Sciatic nerve (tissue), 2 donors: ENCODE data around the gene DIRAS2. TPM values are rescaled to one million over a fixed set of nuclear protein-coding genes. Genes with fewer than 3 reads are reported as not detected.

Source experiments
- ATAC-seq: fragments of 200-7000 bp; cut with Tn5 transposase; one replicate; pipeline ENCODE4 v1.9.1; 2020; ENCODE audit warnings: mild to moderate bottlenecking, moderate library complexity
- DNase-seq: peaks from one replicate; pipeline ENCODE4 v3.0.0-alpha.2; 2020; ENCODE audit warnings: low spot score
- intact Hi-C: fragments of 100-400 bp; cut with DNase I; formaldehyde crosslinking; loops from one replicate; pipeline ENCODE4 v1.14.2; 2022
- total RNA-seq: library from RNA; stranded (reverse); fragmentation: NEBNext Ultra II Directional; extraction: Animal tissue kit (Norgen Biotek cat#: 25700); gene quantifications from one replicate; pipeline ENCODE4 v1.2.1, GENCODE V29; 2021
- donor health status: DM: no; HTN: no; CAD: no.
- donor health status: DM: no; HTN: no; CAD: no.

The DIRAS2 gene
- total RNA-seq, 1 donor from 2014 or later = 5.8 TPM

DNA sequence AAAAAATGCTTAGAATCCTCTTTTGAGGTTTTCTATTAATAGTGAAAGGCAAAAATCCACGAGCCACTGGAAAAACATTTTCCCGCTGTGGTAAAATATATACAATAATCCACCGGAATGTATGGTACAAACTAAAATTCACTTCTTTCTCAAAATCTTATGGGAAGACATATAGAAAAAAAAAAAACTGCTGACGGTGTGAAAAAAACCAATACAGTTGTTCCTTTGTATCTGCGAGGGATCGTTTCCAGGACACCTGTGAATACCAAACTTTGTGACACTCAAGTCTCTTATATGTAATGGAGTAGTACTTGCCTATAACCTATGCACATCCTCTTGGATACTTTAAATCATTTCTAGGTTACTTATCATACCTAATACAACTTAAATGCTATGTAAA is 13.3 kb downstream of the DIRAS2 start:
- ATAC-seq (no peak), DNase-seq (no peak)
- intact Hi-C loops = no loop called here

DNA sequence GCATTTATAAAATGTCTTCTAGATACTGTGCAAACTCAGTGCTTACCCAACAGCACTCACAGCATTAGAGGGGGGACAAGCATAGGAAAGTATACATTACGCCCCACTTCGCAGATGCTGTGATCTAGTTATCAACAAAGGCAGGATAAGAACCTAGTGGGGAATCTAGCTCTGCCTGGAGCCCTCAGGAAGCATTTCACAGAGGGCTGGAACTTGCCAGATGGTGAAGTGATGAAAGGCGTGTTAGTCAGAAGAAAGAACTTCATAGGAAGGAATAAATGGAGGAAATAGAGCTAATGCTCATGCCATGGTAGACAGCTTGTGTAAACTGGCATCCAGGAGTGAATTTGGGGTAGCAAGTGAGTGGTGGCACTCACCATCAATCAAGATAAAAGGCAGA is 25.8 kb downstream of the DIRAS2 start:
- ATAC-seq = no peak
- intact Hi-C loops = no loop called here

DNA sequence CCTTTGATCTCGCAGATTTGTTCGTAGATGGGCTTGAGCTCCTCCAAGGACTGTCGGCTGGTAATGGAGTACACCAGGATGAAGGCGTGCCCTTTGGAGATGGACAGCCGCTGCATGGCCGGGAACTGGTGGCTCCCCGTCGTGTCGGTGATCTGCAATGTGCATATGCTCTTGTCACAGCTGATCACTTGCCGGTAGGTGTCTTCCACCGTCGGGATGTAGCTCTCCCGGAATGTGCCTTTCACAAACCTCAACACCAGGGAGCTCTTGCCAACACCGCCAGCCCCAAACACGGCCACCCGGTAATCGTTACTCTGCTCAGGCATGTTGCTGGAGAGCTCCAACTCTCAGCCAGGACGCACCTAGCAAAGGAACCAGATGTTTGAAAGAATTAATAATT is 29.1 kb downstream of the DIRAS2 start:
- no peak for DNase-seq
- intact Hi-C loops = no loop called here
- ATAC-seq = no peak

More for the DNA sequence above, 25.8 kb downstream of the DIRAS2 start:
- no peak for DNase-seq

DNA sequence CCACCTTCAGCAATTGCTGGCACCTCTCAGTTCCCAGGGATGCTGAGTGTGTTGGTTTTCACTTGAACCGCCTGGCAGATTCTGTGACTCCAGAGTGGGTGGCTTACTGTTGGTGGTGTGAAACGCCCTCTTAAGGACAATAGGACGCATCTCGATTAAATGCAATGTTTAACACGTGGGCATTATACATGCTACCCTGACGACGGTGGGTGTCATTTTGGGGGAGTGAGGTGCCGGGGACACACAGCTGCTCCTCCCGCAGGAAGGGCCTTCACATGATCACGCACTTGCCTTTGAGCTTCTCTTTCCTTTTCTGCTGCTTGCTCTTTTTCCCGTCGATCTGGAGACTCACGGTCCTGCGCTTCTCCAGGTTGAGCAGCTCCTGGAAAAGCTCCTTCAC is 29.7 kb downstream of the DIRAS2 start:
- intact Hi-C loops = no loop called here
- ATAC-seq = no peak
- no peak for DNase-seq

DNA sequence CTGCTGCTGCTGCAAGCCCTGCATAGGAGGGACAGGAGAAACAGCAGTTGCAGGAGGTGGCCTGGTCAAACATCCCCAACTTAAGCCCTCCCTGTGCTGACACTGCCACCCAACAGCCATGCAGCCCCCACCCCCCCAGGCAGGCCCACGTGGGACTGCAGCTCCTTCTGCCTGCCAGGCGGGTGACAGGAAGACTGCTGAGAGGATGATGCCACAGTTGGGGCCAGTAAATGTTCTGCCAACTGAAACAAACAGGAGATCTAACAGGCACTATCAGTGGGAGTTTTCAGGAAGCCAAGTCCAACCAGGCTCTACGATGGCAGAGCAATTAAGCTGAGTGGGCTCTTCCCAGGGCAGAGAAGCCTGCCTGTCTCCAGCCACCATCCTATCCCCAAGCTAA is 31.1 kb downstream of the DIRAS2 start:
- ATAC-seq (no peak), DNase-seq (no peak)
- intact Hi-C loops = no loop called here

DNA sequence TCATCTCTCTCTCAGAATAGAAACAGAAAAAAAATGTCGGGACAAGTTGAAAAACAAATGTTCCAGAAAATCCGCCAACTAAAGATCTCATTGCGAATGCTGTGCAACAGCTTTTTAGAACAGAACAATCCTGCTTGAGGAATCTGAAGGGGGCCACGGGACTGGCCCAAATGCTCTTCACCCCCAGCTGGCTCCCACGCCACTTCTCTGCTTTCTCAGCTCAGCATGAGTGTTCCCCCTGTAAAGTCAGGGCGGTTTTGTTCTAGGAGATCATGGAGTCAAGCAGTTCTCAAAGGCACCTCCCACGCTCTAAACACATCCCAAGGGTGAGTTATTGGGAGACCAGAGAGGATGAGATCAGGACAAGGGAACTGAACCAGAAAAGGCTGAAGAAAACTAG is 31.5 kb downstream of the DIRAS2 start:
- intact Hi-C loops = no loop called here
- no peak for ATAC-seq

DNA sequence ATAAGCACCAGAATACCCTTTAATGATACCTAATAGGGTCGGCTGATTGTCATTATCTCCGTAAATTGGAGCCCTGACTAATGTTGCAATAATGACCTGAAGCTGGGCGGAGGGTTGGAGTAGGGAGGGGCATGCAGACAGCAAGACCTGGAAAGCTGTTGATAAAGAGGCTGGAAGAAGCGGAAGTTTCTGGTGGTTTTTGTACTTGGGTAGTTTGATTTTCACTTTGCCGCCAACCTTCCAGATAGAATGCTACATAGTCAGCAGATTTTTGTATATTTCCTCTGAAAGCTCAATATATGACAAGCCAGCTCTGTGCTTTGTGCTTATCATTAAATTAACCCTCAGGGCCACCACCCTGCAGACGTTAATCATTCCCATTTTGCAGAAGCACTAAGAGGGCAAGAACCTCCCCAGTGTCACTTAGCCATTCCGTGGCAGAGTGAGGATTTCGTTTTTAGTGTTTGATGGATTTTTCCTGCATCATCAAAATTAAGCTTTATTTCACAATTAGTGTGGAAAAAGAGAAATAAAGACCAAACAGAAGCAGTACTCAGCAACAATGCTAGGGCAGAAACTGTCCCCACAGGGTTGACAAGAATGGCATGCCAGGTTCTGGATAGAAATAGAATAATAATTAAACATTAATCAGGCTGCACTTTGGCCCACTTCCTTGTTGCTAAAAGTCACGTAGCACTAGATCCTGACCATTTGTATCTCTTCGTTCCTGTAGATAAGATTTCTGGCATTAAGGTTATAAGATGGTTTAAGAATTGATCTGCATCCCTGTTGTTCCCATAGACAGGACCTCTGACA is 34.7 kb downstream of the DIRAS2 start:
- no peak for ATAC-seq
- no peak for DNase-seq
- intact Hi-C loops = no loop called here

More for the DNA sequence above, 31.5 kb downstream of the DIRAS2 start:
- no peak for DNase-seq

DNA sequence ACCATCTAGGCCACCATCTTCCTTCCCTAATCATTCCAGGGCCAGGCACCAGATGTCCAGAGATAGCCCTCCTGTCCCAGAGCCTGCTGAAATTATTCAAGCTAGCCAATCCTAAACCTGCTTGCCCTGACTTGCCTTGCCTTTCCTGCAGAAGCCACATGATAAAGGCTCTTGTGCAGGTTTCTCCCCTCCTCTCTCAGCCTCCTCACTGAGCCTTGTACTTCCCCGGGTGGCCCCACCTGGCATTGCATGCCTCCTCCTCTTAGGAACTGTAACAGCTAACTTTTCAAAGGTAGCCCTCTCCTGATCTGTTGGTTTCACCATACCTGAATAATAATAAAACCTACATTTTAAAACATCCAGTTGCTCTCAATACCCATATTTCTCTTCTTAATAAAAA is 42.6 kb downstream of the DIRAS2 start:
- intact Hi-C loops = no loop called here
- ATAC-seq = no peak
- no peak for DNase-seq

DNA sequence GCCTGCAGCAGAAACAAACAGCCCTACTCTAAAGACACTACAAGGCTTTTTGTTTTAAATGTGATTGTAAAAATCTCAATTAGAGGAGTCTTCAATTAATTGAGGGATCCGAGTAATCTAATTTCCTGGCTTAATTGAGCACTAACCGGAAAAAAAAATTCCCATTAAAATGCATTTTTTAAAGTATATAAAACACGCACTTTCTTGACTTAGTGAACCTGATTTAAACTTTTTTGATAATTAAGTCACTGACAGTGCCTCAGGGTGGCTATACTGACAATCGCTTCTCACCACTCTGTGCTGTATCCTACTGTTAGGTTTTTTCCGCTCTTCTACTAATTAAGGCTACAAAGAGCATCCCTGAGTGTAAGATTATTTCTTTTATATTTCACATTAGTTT is 44.4 kb downstream of the DIRAS2 start:
- DNase-seq = no peak
- ATAC-seq = no peak
- intact Hi-C loops = no loop called here

DNA sequence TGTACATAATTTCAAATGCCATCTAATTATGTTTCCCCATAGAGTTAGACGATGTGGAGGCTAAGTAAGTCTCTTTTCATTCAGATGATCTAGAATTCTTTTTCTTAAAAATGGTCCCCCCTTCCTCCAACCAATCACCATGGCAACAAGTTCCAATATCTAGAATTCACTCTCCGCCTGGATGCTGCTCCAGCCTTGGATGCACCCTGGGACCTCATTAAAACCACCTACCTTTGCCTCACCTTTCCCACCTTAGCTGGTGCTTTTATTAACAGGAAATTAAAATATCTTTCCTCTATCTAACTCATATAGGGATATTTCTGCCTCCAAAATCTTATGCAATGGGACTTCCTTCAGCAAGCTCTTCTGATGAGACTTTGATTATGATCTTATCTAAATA is 49.0 kb downstream of the DIRAS2 start:
- no peak for ATAC-seq
- intact Hi-C loops = no loop called here
- DNase-seq = no peak

DNA sequence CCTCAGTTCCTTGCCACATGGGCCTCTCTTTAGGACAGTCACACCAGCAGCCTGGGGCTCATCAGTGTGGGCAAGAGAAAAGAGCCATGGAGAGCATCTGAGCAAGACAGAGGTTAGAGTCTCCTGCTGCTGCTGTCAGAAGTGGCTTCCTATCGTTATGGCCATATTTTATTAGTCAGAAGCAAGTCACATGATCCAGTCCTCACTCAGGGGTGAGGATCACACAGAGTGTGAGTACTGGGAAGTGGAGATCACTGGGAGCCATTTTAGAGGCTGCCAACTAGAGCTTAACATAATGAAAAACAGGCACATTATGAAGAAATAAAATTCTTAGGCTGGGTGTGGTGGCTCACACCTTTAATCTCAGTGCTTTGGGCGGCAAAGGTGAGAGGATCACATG is 62.0 kb downstream of the DIRAS2 start:
- intact Hi-C loops = no loop called here
- no peak for ATAC-seq
- DNase-seq = no peak

DNA sequence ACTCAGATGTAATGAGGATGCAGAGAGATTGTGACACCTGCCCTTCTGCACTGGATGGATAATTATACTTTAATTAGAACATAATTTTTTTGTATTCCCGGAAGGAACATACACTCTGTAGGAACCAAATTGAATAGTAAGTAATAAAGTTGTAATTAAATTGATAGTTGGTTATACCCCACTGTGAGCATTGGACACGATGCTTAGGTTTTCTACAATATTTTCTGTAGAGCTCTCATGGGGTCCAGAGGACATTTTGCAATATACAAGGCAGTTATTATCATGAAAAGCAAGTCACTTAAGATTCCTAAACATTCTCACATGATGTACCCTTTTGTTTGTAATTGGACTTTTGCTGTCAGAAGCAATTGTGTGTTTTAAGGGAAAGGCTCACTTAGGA is 63.4 kb downstream of the DIRAS2 start:
- DNase-seq = no peak
- ATAC-seq = no peak
- intact Hi-C loops = no loop called here

DNA sequence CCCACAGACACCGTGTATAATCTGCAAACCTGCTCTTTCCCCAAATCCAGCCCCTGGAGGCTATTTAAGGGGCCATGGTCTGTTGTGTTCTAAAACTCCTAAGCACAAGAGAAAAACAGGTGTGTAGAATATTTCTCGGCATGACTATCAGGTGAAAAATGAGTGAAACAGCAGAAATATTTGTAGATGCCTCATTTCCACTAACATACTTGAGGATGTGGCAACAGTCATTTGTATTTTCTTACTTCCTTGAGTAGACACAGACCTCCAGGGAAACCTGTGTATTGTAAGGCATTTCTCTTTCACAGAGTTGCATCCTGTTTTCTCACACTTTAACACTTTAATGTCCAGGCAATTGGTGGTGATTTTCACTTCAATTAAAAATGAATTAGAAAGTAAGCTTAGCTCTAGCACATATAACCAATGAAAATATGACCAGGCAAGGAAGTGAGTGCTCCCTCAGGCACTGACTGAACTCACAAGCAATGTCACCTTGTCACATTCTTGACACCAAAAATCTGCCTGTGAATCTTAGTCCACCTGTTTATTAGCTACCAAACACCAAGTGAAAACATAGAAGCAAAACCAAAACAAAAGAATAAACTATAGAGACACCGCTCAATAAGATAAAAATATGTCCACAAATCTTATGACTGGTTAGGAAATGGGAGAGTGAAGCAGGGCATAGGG is 64.4 kb downstream of the DIRAS2 start:
- intact Hi-C loops = no loop called here
- DNase-seq (no peak), ATAC-seq (no peak)

DNA sequence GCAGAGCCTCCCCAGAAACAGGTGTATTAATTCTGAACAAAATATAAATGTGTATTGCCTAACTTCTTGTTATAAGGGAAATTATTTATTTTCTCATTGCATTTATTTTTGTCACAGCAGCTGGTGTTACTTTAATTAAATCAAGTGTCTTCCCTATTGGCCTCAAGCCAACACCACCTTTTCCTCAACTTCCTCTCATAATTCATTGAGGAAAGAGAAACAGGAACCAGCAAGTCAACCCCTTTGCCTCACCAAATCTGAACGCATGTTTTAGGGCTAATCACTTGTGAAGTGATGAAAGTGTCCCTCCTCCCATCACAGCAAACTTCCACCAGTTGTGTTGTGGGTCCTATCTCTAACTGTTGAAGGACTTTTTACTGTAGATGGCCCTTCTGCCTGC is 73.1 kb downstream of the DIRAS2 start:
- DNase-seq (no peak), ATAC-seq (no peak)
- intact Hi-C loops = no loop called here

DNA sequence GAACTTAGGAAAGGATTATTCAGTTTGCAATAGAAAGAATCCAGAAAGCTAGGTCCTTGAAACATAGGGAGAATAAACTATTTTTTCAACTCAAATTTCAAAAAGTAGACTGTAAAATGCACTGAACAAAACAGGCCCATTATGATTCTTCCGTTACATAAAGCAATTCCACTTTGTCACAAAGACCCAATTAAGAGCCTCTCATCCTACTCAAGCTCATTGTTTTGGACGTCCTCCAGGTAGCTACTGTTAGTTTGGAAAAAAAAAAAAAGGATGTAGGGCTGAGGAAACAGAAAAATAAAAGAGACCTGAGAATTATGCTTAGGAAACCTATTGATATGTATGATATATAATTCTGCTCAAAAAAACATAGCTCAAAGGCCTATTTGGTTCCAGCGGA is 74.0 kb downstream of the DIRAS2 start:
- intact Hi-C loops = no loop called here
- DNase-seq (no peak), ATAC-seq (no peak)

DNA sequence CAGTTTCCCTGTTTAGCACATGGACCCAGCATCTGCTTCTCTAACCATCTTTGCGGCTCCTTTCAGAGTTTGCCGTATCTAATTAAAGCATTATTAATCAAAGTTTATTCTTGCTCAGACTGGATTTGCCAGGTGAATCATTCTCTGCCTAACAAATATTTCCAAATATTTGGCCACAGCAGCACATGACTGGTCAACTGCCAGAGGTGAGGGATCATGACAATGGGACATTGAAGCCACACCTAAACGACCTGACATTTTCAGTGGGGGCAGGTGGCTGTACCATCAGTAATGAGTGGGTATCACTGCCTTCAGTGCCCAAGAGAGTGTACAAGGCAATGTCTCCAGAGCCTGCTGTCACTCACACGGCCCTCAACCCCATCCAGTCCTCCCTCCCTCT is 80.4 kb downstream of the DIRAS2 start:
- DNase-seq = no peak
- no peak for ATAC-seq
- intact Hi-C loops = no loop called here

Other genes with a start within 250 kb of the DIRAS2 start
- 25.6 TPM for gene SYK, start 159.0 kb upstream of the DIRAS2 start, total RNA-seq